MM.1S (cell line): ENCODE data around the gene FEM1A.
"Not testable (repeated sequence)": the region's sequence is repeated elsewhere in the genome, so short reads cannot be mapped to it uniquely, and the experiment has no call there.

Experiments
- DNase-seq: peaks from one replicate; pipeline ENCODE4 v3.0.0-alpha.2; 2015
- H2AFZ ChIP-seq: fragments of 300-600 bp; sonication (generic); 2 replicates; pipeline ENCODE4 v1.6.0; 2016; ENCODE audit warnings: antibody characterized with exemption, low read length
- H3F3A ChIP-seq: fragments of 300-600 bp; sonication (generic); 2 replicates; pipeline ENCODE4 v1.6.1; 2016; ENCODE audit warnings: mild to moderate bottlenecking, antibody characterized with exemption, low read length, moderate library complexity, mixed read lengths; ENCODE audit not compliant: insufficient read depth
- H3K27ac ChIP-seq: fragments of 300-600 bp; sonication (generic); 2 replicates; pipeline ENCODE4 v1.5.1; 2016; ENCODE audit warnings: mild to moderate bottlenecking, low read length
- H3K27me3 ChIP-seq: fragments of 300-600 bp; sonication (generic); replicated peaks from 2 replicates; pipeline ENCODE4 v1.6.0; 2016; ENCODE audit warnings: low read length; ENCODE audit not compliant: insufficient read depth
- H3K36me3 ChIP-seq: fragments of 300-600 bp; sonication (generic); replicated peaks from 2 replicates; pipeline ENCODE4 v1.6.1; 2016; ENCODE audit warnings: mild to moderate bottlenecking, low read length, mixed read lengths; ENCODE audit not compliant: insufficient read depth
- H3K4me1 ChIP-seq: fragments of 300-600 bp; sonication (generic); 2 replicates; pipeline ENCODE4 v1.6.1; 2016; ENCODE audit warnings: low read length, mixed read lengths
- H3K4me2 ChIP-seq: fragments of 300-600 bp; sonication (generic); 2 replicates; pipeline ENCODE4 v1.6.0; 2016; ENCODE audit warnings: low read depth, low read length
- H3K4me3 ChIP-seq: fragments of 300-600 bp; sonication (generic); 2 replicates; pipeline ENCODE4 v1.5.1; 2016; ENCODE audit warnings: low read length, mixed read lengths
- H3K79me2 ChIP-seq: fragments of 300-600 bp; sonication (generic); 2 replicates; pipeline ENCODE4 v1.6.1; 2016; ENCODE audit warnings: mixed run types, low read length, mixed read lengths
- H3K9ac ChIP-seq: fragments of 300-600 bp; sonication (generic); 2 replicates; pipeline ENCODE4 v1.6.1; 2016; ENCODE audit warnings: low read length, mixed read lengths
- H3K9me2 ChIP-seq: fragments of 300-600 bp; sonication (generic); replicated peaks from 2 replicates; pipeline ENCODE4 v1.6.1; 2016; ENCODE audit warnings: mild to moderate bottlenecking, low read length, mixed read lengths; ENCODE audit not compliant: insufficient read depth
- H3K9me3 ChIP-seq: fragments of 300-600 bp; sonication (generic); replicated peaks from 2 replicates; pipeline ENCODE4 v1.6.1; 2016; ENCODE audit warnings: mild to moderate bottlenecking, low read length, mixed read lengths; ENCODE audit not compliant: insufficient read depth
- H4K20me1 ChIP-seq: fragments of 300-600 bp; sonication (generic); 2 replicates; pipeline ENCODE4 v1.6.1; 2016; ENCODE audit warnings: mild to moderate bottlenecking, low read length, moderate library complexity, mixed read lengths; ENCODE audit not compliant: insufficient read depth
- EZH2 ChIP-seq: fragments of 300-600 bp; sonication (generic); optimal IDR thresholded peaks from 2 replicates; pipeline ENCODE3; 2017; ENCODE audit warnings: low read depth, mild to moderate bottlenecking, antibody characterized with exemption, low read length, mixed read lengths
- EZH2phosphoT487 ChIP-seq: fragments of 300-600 bp; sonication (generic); IDR thresholded peaks from 2 replicates; pipeline ENCODE4 v1.6.1; 2018; ENCODE audit warnings: antibody characterized with exemption, low read length
- TF ChIP-seq, protein P1 (sequence below): fragments of 300-600 bp; sonication (generic); IDR thresholded peaks from 2 replicates; pipeline ENCODE4 v1.5.1; 2016; ENCODE audit warnings: antibody characterized with exemption, low read length, mixed read lengths

Gene FEM1A

DNA sequence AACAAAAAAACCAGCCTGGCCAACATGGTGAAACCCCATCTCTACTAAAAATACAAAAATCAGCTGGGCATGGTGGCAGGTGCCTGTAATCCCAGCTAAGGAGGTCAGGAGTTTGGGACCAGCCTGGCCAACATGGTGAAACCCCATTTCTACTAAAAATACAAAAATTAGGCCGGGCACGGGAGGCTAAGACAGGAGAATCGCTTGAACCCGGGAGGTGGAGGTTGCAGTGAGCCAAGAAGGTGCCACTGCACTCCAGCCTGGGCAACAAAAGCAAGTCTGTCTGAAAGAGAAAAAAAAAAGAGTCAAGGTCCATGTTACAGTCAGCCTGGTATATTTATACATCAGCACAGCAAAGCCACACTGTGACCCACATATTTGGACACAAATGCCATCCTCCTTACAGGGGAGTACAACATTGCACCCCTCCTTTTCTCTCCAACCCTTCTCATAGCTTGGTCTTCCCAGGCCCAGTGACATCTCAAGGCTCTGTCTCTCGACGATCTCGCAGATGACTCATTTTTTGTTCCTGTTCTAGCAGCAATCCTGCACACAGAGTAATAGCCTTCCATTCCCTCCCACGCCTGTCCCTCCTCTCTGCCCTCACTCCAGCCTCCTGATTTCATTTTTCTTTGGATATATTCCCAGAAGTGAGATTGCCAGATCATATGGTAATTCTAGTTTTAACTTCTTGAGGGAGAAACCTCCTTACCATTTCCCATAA lies 46.9 kb upstream of the FEM1A start:
- TF ChIP-seq EZH2 (no peak), EZH2phosphoT487 (no peak)
- TF ChIP-seq, protein P1, sequence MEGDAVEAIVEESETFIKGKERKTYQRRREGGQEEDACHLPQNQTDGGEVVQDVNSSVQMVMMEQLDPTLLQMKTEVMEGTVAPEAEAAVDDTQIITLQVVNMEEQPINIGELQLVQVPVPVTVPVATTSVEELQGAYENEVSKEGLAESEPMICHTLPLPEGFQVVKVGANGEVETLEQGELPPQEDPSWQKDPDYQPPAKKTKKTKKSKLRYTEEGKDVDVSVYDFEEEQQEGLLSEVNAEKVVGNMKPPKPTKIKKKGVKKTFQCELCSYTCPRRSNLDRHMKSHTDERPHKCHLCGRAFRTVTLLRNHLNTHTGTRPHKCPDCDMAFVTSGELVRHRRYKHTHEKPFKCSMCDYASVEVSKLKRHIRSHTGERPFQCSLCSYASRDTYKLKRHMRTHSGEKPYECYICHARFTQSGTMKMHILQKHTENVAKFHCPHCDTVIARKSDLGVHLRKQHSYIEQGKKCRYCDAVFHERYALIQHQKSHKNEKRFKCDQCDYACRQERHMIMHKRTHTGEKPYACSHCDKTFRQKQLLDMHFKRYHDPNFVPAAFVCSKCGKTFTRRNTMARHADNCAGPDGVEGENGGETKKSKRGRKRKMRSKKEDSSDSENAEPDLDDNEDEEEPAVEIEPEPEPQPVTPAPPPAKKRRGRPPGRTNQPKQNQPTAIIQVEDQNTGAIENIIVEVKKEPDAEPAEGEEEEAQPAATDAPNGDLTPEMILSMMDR, result no peak
- peaks cover 86% of the 10 kb centered on the region for H3K27me3 ChIP-seq
- H3K27ac ChIP-seq, result no peak overlapping the region
- no peak overlapping the region for H3K9ac ChIP-seq
- no peaks in the 10 kb centered on the region for H3K79me2 ChIP-seq
- no peak overlapping the region for H2AFZ ChIP-seq
- H3K9me2 ChIP-seq, result no peaks in the 10 kb centered on the region
- no peaks in the 10 kb centered on the region for H3K4me1 ChIP-seq
- no peaks in the 10 kb centered on the region for H3K9me3 ChIP-seq
- no peaks in the 10 kb centered on the region for H3K36me3 ChIP-seq
- H4K20me1 ChIP-seq, result no peaks in the 10 kb centered on the region
- H3F3A ChIP-seq, result no peaks in the 10 kb centered on the region
- no peak overlapping the region for H3K4me2 ChIP-seq
- no peak for DNase-seq
- no peak overlapping the region for H3K4me3 ChIP-seq

GRCh38 chr19:4745175-4745574 lies 46.4 kb upstream of the FEM1A start:
- H3K4me2 ChIP-seq, result not testable (repeated sequence)

DNA sequence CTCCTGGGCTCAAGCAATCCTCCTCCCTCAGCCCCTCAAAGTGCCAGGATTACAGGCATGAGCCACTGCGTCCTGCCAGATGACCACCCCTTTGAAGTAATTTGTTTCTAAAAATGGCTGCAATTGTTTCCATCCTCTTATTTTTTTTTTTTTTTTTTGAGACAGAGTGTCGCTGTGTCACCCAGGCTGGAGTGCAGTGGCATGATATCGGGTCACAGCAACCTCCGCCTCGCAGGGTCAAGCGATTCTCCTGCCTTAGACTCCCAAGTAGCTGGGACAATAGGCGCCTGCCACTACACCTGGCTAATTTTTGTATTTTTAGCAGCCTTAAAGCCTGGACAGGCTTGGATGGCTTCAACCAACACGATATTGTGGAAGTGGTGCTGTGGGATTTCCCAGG lies 45.5 kb upstream of the FEM1A start:
- Histone ChIP-seq H2AFZ (no peak overlapping the region), H3K9me3 (no peaks in the 10 kb centered on the region), H3K4me2 (no peak overlapping the region), H3K36me3 (no peaks in the 10 kb centered on the region), H3K9me2 (no peaks in the 10 kb centered on the region), H3K4me1 (no peaks in the 10 kb centered on the region), H3K79me2 (no peaks in the 10 kb centered on the region), H3K4me3 (no peak overlapping the region), H3K27ac (no peak overlapping the region), H3K9ac (no peak overlapping the region), H3F3A (no peaks in the 10 kb centered on the region), H4K20me1 (no peaks in the 10 kb centered on the region), H3K27me3 (peaks cover 81% of the 10 kb centered on the region)
- DNase-seq, result no peak
- TF ChIP-seq EZH2phosphoT487 (no peak), EZH2 (no peak)
- TF ChIP-seq, protein P1, result no peak

More at GRCh38 chr19:4745175-4745574, 46.4 kb upstream of the FEM1A start:
- H3K27me3 ChIP-seq, result peaks cover 86% of the 10 kb centered on the region
- not testable (repeated sequence) for H3K36me3 ChIP-seq, H2AFZ ChIP-seq, H4K20me1 ChIP-seq, H3K4me3 ChIP-seq, H3F3A ChIP-seq, H3K9me3 ChIP-seq, H3K9ac ChIP-seq, H3K9me2 ChIP-seq, DNase-seq, H3K4me1 ChIP-seq, H3K79me2 ChIP-seq, H3K27ac ChIP-seq

DNA sequence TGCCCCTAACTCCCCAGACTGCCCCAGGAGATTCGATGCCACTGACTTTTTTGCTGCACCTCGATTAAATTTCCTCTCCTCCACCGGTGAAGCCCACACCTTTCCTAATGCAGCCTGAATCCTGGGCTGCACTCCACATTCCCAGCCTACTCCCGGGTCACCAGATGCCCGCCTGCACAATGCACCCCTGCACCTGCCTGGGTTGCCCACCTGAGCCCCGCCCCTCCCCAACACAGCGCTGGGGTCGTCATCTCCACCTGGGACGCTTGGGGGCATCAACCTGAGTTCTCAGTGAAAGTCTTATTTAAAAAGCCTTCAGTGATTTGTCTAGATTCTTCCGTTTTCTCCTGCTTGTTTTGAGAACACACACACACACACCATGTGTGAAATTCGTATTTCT lies 43.3 kb upstream of the FEM1A start:
- Histone ChIP-seq H3K4me2 (no peak overlapping the region; the same call in 1 of the 2 replicates), H3K36me3 (no peaks in the 10 kb centered on the region), H3K4me3 (no peak overlapping the region), H2AFZ (no peak overlapping the region), H3K79me2 (no peaks in the 10 kb centered on the region), H3F3A (no peaks in the 10 kb centered on the region), H3K27ac (no peak overlapping the region), H3K9me2 (no peaks in the 10 kb centered on the region), H3K9ac (no peak overlapping the region), H3K27me3 (peaks cover 79% of the 10 kb centered on the region), H4K20me1 (no peaks in the 10 kb centered on the region), H3K4me1 (no peaks in the 10 kb centered on the region), H3K9me3 (no peaks in the 10 kb centered on the region)
- no peak for TF ChIP-seq EZH2
- TF ChIP-seq EZH2phosphoT487, result no peak
- TF ChIP-seq, protein P1, result no peak
- DNase-seq, result no peak
